Progenitor cell of endocrine pancreas (in vitro differentiated cells): ENCODE data around the gene EFEMP1. TPM values are rescaled to one million over a fixed set of nuclear protein-coding genes. Genes with fewer than 3 reads are reported as not detected.
"Not testable (repeated sequence)": the region's sequence is repeated elsewhere in the genome, so short reads cannot be mapped to it uniquely, and the experiment has no call there.

ENCODE experiments used
- DNase-seq: peaks from one replicate; pipeline ENCODE4 v3.0.0; 2021; ENCODE audit warnings: low spot score; ENCODE audit not compliant: unreplicated experiment
- H3K27ac Mint-ChIP-seq: 2 replicates; pipeline ENCODE4 v1.8.0; 2021; ENCODE audit warnings: mild to moderate bottlenecking, moderate library complexity, mixed read lengths
- H3K27me3 Mint-ChIP-seq: 2 replicates; pipeline ENCODE4 v1.8.0; 2021; ENCODE audit warnings: mixed read lengths
- H3K36me3 Mint-ChIP-seq: 2 replicates; pipeline ENCODE4 v1.8.0; 2022; ENCODE audit warnings: mixed read lengths; ENCODE audit not compliant: insufficient read depth
- H3K4me1 Mint-ChIP-seq: 2 replicates; pipeline ENCODE4 v1.8.0; 2021; ENCODE audit warnings: low read depth, mixed read lengths
- H3K4me3 Mint-ChIP-seq: 2 replicates; pipeline ENCODE4 v1.8.0; 2021; ENCODE audit warnings: low read depth, mild to moderate bottlenecking, moderate library complexity, mixed read lengths
- H3K9me3 Mint-ChIP-seq: 2 replicates; pipeline ENCODE4 v1.8.0; 2021; ENCODE audit warnings: low read depth, mixed read lengths
- total RNA-seq: library from RNA; stranded (reverse); gene quantifications from 2 replicates; pipeline ENCODE4 v1.2.1, GENCODE V29; 2021
- TF ChIP-seq, protein P1 (sequence below): fragments of 200-600 bp; sonication (generic); IDR thresholded peaks from one replicate; pipeline ENCODE4 v1.5.0; 2021; ENCODE audit warnings: antibody characterized with exemption, mild to moderate bottlenecking; ENCODE audit not compliant: unreplicated experiment

Gene EFEMP1
- total RNA-seq, 1 donor from 2014 or later = 37.6 TPM

DNA sequence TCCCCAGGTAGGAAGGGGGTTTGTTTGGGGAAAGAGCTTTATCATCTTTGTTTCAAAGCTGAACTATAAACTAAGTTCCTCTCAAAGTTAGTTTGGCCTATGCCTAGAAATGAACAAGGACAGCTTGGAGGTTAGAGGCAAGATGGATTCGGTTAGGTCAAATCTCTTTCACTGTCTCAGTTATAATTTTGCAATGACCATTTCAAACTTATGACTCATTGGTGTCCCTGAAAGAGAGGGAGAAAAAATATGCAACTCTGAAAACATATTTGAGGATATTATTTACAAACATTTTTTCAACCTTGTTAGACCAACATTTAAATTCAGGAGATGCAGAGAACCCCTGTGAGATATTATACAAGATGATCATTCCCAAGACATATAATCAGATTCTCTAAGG lies 95.7 kb downstream of the EFEMP1 start:
- H3K4me3 Mint-ChIP-seq = no peak overlapping the region
- peaks cover 42% of the 10 kb centered on the region for H3K9me3 Mint-ChIP-seq
- H3K36me3 Mint-ChIP-seq = peaks cover 5% of the 10 kb centered on the region
- TF ChIP-seq, protein P1, sequence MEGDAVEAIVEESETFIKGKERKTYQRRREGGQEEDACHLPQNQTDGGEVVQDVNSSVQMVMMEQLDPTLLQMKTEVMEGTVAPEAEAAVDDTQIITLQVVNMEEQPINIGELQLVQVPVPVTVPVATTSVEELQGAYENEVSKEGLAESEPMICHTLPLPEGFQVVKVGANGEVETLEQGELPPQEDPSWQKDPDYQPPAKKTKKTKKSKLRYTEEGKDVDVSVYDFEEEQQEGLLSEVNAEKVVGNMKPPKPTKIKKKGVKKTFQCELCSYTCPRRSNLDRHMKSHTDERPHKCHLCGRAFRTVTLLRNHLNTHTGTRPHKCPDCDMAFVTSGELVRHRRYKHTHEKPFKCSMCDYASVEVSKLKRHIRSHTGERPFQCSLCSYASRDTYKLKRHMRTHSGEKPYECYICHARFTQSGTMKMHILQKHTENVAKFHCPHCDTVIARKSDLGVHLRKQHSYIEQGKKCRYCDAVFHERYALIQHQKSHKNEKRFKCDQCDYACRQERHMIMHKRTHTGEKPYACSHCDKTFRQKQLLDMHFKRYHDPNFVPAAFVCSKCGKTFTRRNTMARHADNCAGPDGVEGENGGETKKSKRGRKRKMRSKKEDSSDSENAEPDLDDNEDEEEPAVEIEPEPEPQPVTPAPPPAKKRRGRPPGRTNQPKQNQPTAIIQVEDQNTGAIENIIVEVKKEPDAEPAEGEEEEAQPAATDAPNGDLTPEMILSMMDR = no peak
- H3K27ac Mint-ChIP-seq = no peak overlapping the region
- peaks cover 3% of the 10 kb centered on the region for H3K4me1 Mint-ChIP-seq
- DNase-seq = no peak
- H3K27me3 Mint-ChIP-seq = no peaks in the 10 kb centered on the region

DNA sequence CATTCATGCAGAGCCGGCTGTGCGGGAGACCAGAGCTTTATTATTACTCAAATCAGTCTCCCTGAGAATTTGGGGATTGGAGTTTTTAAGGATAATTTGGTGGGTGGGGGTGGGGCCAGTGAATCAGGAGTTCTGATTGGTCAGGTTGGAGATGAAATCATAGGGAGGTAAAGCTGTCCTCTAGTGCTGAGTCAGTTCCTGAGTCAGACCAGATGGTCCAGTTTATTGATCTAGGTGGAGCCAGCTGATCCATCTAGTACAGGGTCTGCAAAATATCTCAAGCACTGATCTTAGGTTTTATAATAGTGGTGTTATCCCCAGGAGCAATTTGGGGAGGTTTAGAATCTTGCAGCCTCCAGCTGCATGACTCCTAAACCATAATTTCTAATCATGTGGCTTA lies 96.2 kb downstream of the EFEMP1 start:
- H3K27ac Mint-ChIP-seq, H3K36me3 Mint-ChIP-seq, DNase-seq, H3K27me3 Mint-ChIP-seq, H3K4me1 Mint-ChIP-seq, H3K4me3 Mint-ChIP-seq: not testable (repeated sequence)
- H3K9me3 Mint-ChIP-seq = peaks cover 40% of the 10 kb centered on the region

DNA sequence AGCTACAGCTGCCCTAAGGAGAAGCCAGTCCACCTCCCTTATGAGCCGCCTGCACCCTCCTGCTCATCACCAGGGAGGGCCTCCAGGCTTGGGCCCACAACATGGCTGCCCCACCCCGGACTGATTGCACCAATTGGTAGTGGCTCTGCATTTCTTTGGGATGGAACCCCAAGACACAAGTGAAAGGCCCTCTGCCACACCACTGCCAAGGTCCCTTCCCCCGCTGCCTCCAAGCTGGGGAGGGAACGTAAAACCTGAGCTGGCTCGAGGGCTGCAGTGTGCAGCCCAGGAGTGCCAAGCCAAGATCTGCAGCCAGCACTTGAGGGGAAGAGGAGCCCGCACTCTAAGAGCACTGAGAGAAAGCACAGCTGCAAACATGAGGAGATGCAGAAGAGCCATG lies 97.3 kb downstream of the EFEMP1 start:
- peaks cover 10% of the 10 kb centered on the region for H3K4me1 Mint-ChIP-seq
- H3K9me3 Mint-ChIP-seq = peaks cover 38% of the 10 kb centered on the region
- no peak overlapping the region for H3K4me3 Mint-ChIP-seq
- no peak for DNase-seq
- TF ChIP-seq, protein P1 = no peak
- H3K36me3 Mint-ChIP-seq = peaks cover 4% of the 10 kb centered on the region
- H3K27me3 Mint-ChIP-seq = no peaks in the 10 kb centered on the region
- no peak overlapping the region for H3K27ac Mint-ChIP-seq

GRCh38 chr2:55824551-55825096 lies 99.0 kb downstream of the EFEMP1 start:
- no peak overlapping the region for H3K4me3 Mint-ChIP-seq

More at GRCh38 chr2:55824551-55825096, 99.0 kb downstream of the EFEMP1 start:
- peaks cover 32% of the 10 kb centered on the region for H3K9me3 Mint-ChIP-seq
- H3K36me3 Mint-ChIP-seq = peaks cover 4% of the 10 kb centered on the region
- TF ChIP-seq, protein P1 = no peak
- no peak for DNase-seq
- H3K4me1 Mint-ChIP-seq = peaks cover 10% of the 10 kb centered on the region
- no peaks in the 10 kb centered on the region for H3K27me3 Mint-ChIP-seq
- no peak overlapping the region for H3K27ac Mint-ChIP-seq

Other genes with a start within 250 kb of the EFEMP1 start
- gene PNPT1, start 229.9 kb downstream of the EFEMP1 start, total RNA-seq = 26.6 and 27.5 TPM in 2 replicates